Loucy (cell line): ENCODE results near the gene MYH14.

Source experiments
- EZH2phosphoT487 ChIP-seq: fragments of 200-600 bp; IDR thresholded peaks from 2 replicates; pipeline ENCODE4 v1.6.1; 2018; ENCODE audit warnings: antibody characterized with exemption, mild to moderate bottlenecking, moderate library complexity, borderline replicate concordance
- TF ChIP-seq, protein P1 (sequence below): fragments of 200-600 bp; sonication (generic); conservative IDR thresholded peaks from 2 replicates; pipeline ENCODE4 v1.5.1; 2014; ENCODE audit warnings: mild to moderate bottlenecking, antibody characterized with exemption, low read length

DNA sequence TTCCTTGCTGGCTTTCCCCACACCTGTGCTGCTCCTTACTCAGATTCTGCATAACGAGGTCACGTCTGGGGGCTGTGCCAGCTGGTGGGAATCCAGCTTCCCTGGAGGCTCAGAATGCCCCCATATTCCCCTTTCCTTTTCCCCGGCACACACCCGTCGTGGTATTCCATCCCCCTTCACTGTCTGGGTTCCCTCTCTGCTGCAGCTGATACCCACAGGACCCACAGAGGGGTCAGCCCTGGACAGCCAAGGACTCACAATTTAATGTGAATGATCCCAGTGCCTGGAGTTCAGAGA lies 4.2 kb upstream of the MYH14 start:
- TF ChIP-seq, protein P1, sequence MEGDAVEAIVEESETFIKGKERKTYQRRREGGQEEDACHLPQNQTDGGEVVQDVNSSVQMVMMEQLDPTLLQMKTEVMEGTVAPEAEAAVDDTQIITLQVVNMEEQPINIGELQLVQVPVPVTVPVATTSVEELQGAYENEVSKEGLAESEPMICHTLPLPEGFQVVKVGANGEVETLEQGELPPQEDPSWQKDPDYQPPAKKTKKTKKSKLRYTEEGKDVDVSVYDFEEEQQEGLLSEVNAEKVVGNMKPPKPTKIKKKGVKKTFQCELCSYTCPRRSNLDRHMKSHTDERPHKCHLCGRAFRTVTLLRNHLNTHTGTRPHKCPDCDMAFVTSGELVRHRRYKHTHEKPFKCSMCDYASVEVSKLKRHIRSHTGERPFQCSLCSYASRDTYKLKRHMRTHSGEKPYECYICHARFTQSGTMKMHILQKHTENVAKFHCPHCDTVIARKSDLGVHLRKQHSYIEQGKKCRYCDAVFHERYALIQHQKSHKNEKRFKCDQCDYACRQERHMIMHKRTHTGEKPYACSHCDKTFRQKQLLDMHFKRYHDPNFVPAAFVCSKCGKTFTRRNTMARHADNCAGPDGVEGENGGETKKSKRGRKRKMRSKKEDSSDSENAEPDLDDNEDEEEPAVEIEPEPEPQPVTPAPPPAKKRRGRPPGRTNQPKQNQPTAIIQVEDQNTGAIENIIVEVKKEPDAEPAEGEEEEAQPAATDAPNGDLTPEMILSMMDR: no peak
- TF ChIP-seq EZH2phosphoT487: no peak
